K562 (cell line): ENCODE results near the gene DACT3. TPM values are rescaled to one million over a fixed set of nuclear protein-coding genes. Genes with fewer than 3 reads are reported as not detected.

ENCODE experiments used
- BCLAF1 ChIP-seq, 2 experiments: fragments of 450-650 bp in 1 of 2; IDR thresholded peaks; 2 replicates each; pipeline ENCODE4 v1.6.1; 2011 to 2017; ENCODE audit warnings: low read depth in 2 of 2, antibody characterized with exemption in 1 of 2, borderline replicate concordance in 1 of 2, low read length in 1 of 2, mild to moderate bottlenecking in 1 of 2, mixed read lengths in 1 of 2; ENCODE audit not compliant: control insufficient read depth in 1 of 2
- CBX5 ChIP-seq: IDR thresholded peaks from 2 replicates; pipeline ENCODE4 v1.6.1; 2014; ENCODE audit warnings: low read depth, borderline replicate concordance
- CREB1 ChIP-seq, 2 experiments: sonication (generic) in 1 of 2; formaldehyde crosslinking in 1 of 2; IDR thresholded peaks; 2 replicates each; pipeline versions ENCODE4 v1.6.1 to v1.8.0; 2012 to 2022; ENCODE audit warnings: inconsistent platforms in 1 of 2, mild to moderate bottlenecking in 1 of 2, missing genetic modification reagents in 1 of 2, moderate library complexity in 1 of 2
- CXXC5 ChIP-seq: fragments of 250-450 bp; sonication (Bioruptor Pico); IDR thresholded peaks from 2 replicates; pipeline ENCODE4 v1.8.0; 2022; ENCODE audit warnings: inconsistent platforms, mild to moderate bottlenecking, moderate library complexity
- EP400 ChIP-seq: fragments of 450-650 bp; IDR thresholded peaks from 2 replicates; pipeline ENCODE4 v1.6.1; 2017; ENCODE audit warnings: antibody characterized with exemption, mild to moderate bottlenecking, moderate library complexity
- HIVEP1 ChIP-seq: fragments of 250-450 bp; sonication (Bioruptor Pico); IDR thresholded peaks from 2 replicates; pipeline ENCODE4 v1.4.0; 2020; ENCODE audit warnings: mild to moderate bottlenecking
- KDM5B ChIP-seq: fragments of 200-600 bp; sonication (generic); IDR thresholded peaks from 2 replicates; pipeline ENCODE4 v1.6.1; 2012; ENCODE audit warnings: low read depth, mild to moderate bottlenecking, moderate library complexity, low read length, control low read depth, inconsistent platforms; ENCODE audit not compliant: insufficient replicate concordance
- NCOA1 ChIP-seq: fragments of 450-650 bp; IDR thresholded peaks from 2 replicates; pipeline ENCODE4 v1.6.1; 2016; ENCODE audit warnings: low read depth
- NELFE ChIP-seq: IDR thresholded peaks from 2 replicates; pipeline ENCODE4 v1.6.1; 2011; ENCODE audit warnings: mild to moderate bottlenecking; ENCODE audit not compliant: insufficient read depth, insufficient read length
- PHF21A ChIP-seq: fragments of 450-650 bp; IDR thresholded peaks from 2 replicates; pipeline ENCODE4 v1.6.1; 2017; ENCODE audit warnings: low read depth, borderline replicate concordance
- PRMT5 ChIP-seq: sonication (generic); formaldehyde crosslinking; IDR thresholded peaks from 2 replicates; pipeline ENCODE4 v1.5.0; 2020; ENCODE audit warnings: missing genetic modification reagents
- RBM34 ChIP-seq: fragments of 200-400 bp; formaldehyde crosslinking; IDR thresholded peaks from 2 replicates; pipeline ENCODE4 v1.6.1; 2018; ENCODE audit warnings: low read length, borderline replicate concordance; ENCODE audit not compliant: insufficient read depth
- SAFB ChIP-seq: fragments of 200-400 bp; formaldehyde crosslinking; IDR thresholded peaks from 2 replicates; pipeline ENCODE4 v1.6.1; 2017; ENCODE audit warnings: low read depth, low read length, borderline replicate concordance
- TRIM24 ChIP-seq, 2 experiments: fragments of 450-650 bp; IDR thresholded peaks; 2 replicates each; pipeline ENCODE4 v1.6.1; 2016
- XRCC3 ChIP-seq: fragments of 450-650 bp; IDR thresholded peaks from 2 replicates; pipeline ENCODE4 v1.6.1; 2017; ENCODE audit warnings: mild to moderate bottlenecking, moderate library complexity
- ZBED1 ChIP-seq: IDR thresholded peaks from 2 replicates; pipeline ENCODE4 v1.6.1; 2014
- ZNF165 ChIP-seq: fragments of 250-450 bp; sonication (Bioruptor Pico); IDR thresholded peaks from 2 replicates; pipeline ENCODE4 v1.4.0; 2020; ENCODE audit warnings: borderline replicate concordance
- ZNF175 ChIP-seq: fragments of 200-800 bp; sonication (Bioruptor generic); IDR thresholded peaks from 2 replicates; pipeline ENCODE4 v1.6.1; 2016; ENCODE audit warnings: low read depth, mild to moderate bottlenecking, missing genetic modification characterization, missing compliant biosample characterization
- ZNF282 ChIP-seq: sonication (generic); formaldehyde crosslinking; IDR thresholded peaks from 2 replicates; pipeline ENCODE4 v1.8.1; 2023; ENCODE audit warnings: missing genetic modification reagents
- ZNF3 ChIP-seq: fragments of 250-450 bp; sonication (Bioruptor Pico); IDR thresholded peaks from 2 replicates; pipeline ENCODE4 v1.5.0; 2021; ENCODE audit warnings: mild to moderate bottlenecking, moderate library complexity
- ZNF764 ChIP-seq: fragments of 250-450 bp; sonication (Bioruptor Pico); IDR thresholded peaks from 2 replicates; pipeline ENCODE4 v1.4.0; 2020; ENCODE audit warnings: low read depth, mild to moderate bottlenecking, moderate library complexity
- polyA plus RNA-seq, 8 experiments: library from polyadenylated mRNA; depleted of rRNA in 4 of 8; stranded (reverse) in 5 of 8; unstranded in 3 of 8; fragments of >200 nt; fragmentation: Nextera tagmentation in 2 of 8; fragmentation: Illumina TruSeq in 1 of 8; extraction: Ambion mirVana in 2 of 8; extraction: Trizol in 1 of 8; gene quantifications; 2 replicates each; pipeline versions ENCODE4 v1.2.1 to v1.2.3, GENCODE V29; 2011 to 2014; ENCODE audit warnings: inconsistent platforms in 1 of 8, missing spikeins in 1 of 8
- total RNA-seq, 7 experiments: library from RNA; depleted of rRNA in 6 of 7; stranded (reverse); fragments of >200 nt in 6 of 7; fragmentation: Illumina TruSeq in 2 of 7; extraction: Trizol in 2 of 7; gene quantifications; 2 replicates each; pipeline versions ENCODE4 v1.2.1 to v1.2.3, GENCODE V29; 2011 to 2021; ENCODE audit warnings: low replicate concordance in 1 of 7
- TF ChIP-seq, protein P1 (sequence below): sonication (generic); formaldehyde crosslinking; IDR thresholded peaks from 2 replicates; pipeline ENCODE4 v1.8.0; 2022; ENCODE audit warnings: mild to moderate bottlenecking, missing genetic modification reagents
- TF ChIP-seq, protein P2 (sequence below): fragments of 250-450 bp; sonication (Bioruptor Pico); IDR thresholded peaks from 2 replicates; pipeline ENCODE4 v1.8.0; 2021; ENCODE audit warnings: moderate library complexity, mild to moderate bottlenecking, inconsistent platforms

Gene DACT3
- total and polyA plus RNA-seq, 9 of the 15 experiments (the other 6 are each of a cell fraction or from before 2014, with no cell fraction given): 0.67 to 6.5 (median 3.5) TPM

- TF ChIP-seq CREB1 (IDR thresholded peaks at IDR 0.05): peak; percentile 86
- peak; percentile 93 for TF ChIP-seq CREB1 (CRISPR knock-in tag; IDR thresholded peaks at IDR 0.05)
- TF ChIP-seq BCLAF1 (IDR thresholded peaks at IDR 0.05; ENCODE audit: borderline replicate concordance in 1 of 2, control insufficient read depth in 1 of 2, low read depth in 2 of 2, low read length in 1 of 2): peak; percentile 30 to 97; a peak in 2 of 4 replicates
- no peak for TF ChIP-seq ZNF282 (CRISPR knock-in tag)
- TF ChIP-seq CBX5: no peak
- TF ChIP-seq PHF21A: peak; percentile 92
- TF ChIP-seq RBM34: no peak
- no peak for TF ChIP-seq NCOA1
- no peak for TF ChIP-seq NELFE
- no peak for TF ChIP-seq PRMT5 (CRISPR knock-in tag)
- TF ChIP-seq TRIM24 (IDR thresholded peaks at IDR 0.05): peak in 1 of 2 experiments; percentile 11; a peak in 1 of 4 replicates
- TF ChIP-seq ZNF764 (CRISPR knock-in tag): no peak
- TF ChIP-seq, protein P1, sequence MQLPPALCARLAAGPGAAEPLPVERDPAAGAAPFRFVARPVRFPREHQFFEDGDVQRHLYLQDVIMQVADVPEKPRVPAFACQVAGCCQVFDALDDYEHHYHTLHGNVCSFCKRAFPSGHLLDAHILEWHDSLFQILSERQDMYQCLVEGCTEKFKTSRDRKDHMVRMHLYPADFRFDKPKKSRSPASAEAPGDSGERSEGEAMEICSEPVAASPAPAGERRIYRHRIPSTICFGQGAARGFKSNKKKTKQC (CRISPR knock-in tag): peak; percentile 62
- TF ChIP-seq HIVEP1: no peak
- TF ChIP-seq SAFB: peak; percentile 69; the same call in 1 of the 2 replicates
- TF ChIP-seq ZNF165: no peak
- TF ChIP-seq EP400: peak; percentile 99
- TF ChIP-seq KDM5B: peak; percentile 93
- no peak; the same call in 1 of the 2 replicates for TF ChIP-seq ZBED1
- TF ChIP-seq, protein P2, sequence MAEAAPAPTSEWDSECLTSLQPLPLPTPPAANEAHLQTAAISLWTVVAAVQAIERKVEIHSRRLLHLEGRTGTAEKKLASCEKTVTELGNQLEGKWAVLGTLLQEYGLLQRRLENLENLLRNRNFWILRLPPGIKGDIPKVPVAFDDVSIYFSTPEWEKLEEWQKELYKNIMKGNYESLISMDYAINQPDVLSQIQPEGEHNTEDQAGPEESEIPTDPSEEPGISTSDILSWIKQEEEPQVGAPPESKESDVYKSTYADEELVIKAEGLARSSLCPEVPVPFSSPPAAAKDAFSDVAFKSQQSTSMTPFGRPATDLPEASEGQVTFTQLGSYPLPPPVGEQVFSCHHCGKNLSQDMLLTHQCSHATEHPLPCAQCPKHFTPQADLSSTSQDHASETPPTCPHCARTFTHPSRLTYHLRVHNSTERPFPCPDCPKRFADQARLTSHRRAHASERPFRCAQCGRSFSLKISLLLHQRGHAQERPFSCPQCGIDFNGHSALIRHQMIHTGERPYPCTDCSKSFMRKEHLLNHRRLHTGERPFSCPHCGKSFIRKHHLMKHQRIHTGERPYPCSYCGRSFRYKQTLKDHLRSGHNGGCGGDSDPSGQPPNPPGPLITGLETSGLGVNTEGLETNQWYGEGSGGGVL (CRISPR knock-in tag): no peak
- TF ChIP-seq ZNF175: peak; percentile 96
- peak; percentile 99 for TF ChIP-seq CXXC5 (CRISPR knock-in tag)
- TF ChIP-seq ZNF3 (CRISPR knock-in tag): peak; percentile 96
- no peak for TF ChIP-seq XRCC3
Measured at GRCh38 chr19:46600384-46601317, 60.3 kb downstream of the DACT3 start (continued).
